ENCODE measurements around the gene KCNE1.
"Not testable (repeated sequence)": the region's sequence is repeated elsewhere in the genome, so short reads cannot be mapped to it uniquely, and the experiment has no call there.

KCNE1 gene

DNA sequence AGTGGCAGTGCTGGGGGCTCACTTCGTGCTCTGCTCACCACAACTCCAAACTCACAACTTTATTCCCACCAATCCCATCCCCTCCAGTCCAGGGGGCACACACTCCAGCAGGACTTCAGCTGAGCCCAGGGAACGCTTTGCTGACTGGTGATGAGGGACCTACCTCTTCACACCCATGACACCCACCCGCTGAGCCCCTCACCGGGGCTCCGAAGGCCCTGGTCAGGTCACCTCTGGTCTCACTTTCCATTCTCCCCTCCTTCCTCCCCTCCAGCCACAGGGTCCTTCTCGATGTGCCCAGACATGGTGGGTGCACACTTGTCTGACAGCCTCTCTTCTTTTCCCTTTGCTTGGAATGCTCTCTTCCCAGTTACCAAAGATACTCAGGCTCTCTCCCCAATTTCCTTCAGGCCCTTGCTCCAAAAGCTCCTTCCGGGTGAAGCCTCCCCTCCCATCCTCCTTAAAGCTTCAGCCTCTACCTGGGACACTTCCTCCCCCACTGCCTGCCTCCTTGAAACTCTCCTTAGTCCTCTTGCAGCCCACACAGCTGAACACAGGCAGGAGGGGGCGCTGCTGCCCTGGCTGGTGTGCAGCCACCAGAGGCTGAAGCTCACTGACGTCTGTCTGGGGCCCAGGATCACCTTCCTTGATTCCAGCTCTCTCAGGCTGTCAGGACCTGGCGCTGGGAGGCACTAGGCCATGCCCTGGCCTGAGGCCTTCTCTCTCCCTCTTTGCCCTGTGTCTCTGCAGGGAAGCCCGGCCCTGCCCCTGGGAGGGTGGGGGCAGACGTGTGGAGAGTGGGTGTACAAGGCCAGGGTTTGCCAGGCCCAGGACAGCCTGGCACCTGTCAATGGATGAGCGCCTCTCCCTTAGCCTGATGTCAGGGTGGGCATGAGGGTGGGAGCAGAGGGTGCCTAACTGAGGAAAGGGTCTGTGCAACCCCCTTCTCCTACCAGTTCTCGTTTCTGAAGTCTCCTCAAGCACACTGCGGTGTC lies 1.6 kb downstream of the KCNE1 start:
- peak in 1 of 2 experiments; percentile 15 for DNase-seq

DNA sequence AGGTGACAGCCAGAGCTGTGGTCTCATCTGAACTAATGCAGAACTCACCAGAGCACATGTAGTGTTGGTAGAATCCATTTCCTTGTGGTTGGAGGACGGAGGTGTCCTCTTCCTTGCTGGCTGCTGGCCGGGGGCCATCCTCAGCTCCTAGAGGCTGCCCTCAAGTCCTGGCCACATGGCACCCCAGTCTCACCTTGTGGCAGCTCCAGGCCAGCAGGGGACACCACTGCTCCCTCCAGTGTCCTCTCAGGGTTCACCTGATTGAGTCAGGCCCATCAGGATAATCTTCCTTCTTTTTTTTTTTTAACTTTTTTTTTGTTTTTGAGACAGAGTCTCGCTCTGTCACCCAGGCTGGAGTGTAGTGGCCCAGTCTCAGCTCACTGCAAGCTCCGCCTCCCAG lies 2.9 kb downstream of the KCNE1 start:
- DNase-seq, result no peak

DNA sequence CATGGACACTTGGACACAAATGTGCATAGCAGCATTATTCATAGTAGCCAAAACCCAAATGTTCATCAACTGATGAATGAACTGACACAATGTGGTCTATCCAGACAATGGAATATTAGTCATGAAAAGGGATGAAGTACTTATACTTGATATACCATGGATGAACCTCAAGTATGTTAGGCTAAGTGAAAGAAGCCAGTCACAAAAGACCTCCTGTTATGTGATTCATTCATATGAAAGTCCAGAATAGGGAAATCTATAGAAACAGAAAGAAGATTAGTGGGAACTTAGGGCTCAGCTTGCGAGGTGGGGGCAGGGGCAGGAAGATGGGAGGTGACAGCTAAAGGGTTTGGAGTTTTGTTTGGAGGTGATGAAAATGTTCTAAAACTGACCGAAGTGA lies 7.4 kb downstream of the KCNE1 start:
- DNase-seq, result no peak

DNA sequence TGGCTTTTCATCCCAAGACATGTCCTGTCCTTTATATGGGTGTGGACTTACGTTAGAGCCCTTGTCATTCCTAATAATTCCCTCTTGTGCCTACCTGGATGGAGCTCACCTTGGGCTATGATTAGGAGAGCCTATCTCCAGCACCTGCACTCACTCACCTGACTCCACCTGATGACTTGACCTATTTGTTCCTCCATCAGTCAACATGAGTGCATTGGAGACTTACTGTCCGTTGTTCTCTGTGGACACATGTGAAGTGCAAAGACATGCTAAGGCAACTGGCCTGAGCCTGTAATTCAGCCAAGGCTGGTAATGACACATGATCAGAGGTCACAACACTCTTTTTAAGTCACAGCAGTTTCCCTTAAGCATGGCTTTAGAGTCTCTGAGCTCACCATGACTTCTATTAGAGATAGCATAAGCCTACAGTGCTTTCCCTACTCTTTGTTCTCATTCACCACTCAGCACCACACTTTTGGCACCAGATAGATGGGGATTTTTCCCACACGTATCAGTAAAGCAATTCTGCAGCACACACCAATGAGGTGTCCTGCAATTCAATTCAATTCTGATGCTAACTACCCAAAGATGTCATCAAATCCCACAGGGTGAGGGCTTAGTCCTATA lies 9.4 kb downstream of the KCNE1 start:
- DNase-seq, result no peak

DNA sequence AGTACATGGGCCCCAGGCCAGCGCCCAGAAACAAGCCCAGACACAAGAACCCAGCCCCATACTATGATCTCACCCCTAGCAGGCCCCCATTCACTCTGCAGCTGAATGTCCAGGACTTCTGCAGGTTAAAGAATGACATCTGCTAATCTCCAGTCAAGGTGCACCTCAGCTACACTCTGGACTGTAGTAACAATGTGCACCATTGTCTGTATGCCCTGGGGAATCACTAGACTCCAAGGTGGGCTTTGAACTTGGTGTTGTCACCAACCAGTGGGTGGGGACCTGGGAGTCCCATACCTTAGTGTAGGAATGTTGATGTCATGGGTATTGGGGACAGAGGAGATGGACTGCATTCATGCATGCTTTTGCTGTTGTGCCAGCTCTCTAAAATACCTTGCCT lies 10.3 kb downstream of the KCNE1 start:
- DNase-seq, result no peak

DNA sequence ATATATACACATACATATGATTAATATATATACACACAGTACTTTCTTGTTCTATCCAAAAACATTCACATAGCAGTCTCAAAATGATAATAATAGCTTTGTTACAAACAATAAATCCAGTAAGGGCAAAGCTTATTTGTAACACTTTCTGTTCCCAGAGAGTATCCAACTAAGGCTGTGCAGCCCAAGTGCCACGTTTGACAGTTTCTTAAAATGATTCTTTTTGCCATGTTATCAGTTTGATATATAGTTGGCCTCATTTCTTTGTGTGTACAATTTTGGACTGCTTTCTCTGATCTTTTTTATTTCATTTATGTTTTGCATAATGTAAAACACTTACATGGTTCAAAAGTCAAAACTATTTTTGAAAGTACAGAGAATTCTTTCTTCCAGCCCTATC lies 11.8 kb downstream of the KCNE1 start:
- no peak for DNase-seq

DNA sequence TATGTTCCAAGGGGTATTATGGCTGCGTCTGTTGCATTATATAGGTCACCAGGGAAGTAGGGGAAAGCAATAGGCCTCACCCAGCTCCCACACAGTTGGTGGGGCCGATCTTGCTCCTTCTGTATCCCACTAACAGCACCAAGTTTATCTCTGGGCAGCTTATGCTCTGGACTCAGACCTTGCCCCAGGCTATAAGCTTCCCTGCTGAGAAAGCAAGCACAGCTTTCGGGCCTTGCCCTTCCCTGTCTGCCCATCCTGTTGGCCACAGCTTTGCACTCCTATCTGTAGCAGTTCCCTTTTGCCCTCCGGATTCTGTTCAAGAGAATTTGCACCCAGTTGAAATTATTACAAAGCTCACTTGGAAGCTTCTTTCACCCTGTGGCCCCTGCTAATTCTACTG lies 12.9 kb downstream of the KCNE1 start:
- DNase-seq, result no peak

DNA sequence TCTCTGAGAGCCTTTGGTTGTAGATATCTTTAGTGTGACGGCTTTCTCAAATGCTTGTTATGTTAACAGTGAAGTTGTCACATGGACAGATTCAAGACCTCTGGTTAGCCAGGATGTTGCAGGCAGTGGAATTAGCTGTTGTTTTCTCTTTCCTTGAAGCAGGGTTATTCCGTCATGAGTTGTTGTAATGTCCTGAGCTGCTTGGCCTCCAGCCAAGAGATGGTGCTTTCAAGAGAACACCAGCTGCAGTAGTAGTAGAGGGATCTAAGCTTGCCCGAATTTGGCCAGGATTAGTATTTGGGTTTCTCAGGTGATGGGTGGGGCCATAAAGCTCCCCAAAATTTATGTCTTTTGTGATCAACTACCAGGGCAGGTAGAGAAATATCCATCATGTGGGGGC lies 13.4 kb downstream of the KCNE1 start:
- no peak for DNase-seq

DNA sequence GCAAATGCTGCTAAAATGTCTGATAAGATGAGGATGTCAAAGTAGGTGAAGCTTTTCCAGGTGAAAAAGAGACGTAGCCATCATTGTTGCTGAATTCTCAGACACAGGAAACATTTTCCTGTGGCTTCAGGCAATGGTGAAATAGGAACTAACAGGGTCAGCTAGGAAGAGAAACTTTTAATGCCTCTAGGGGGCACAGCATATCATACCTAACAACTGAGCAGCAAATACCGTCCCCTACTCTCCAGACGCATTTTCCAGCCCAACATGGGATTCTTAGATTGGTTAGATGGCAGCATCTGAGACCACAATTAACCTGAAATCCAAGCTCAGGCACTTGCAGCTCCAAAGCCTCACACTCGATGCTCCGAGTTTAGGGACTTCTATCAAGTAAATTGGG lies 28.2 kb downstream of the KCNE1 start:
- not testable (repeated sequence) for DNase-seq

DNA sequence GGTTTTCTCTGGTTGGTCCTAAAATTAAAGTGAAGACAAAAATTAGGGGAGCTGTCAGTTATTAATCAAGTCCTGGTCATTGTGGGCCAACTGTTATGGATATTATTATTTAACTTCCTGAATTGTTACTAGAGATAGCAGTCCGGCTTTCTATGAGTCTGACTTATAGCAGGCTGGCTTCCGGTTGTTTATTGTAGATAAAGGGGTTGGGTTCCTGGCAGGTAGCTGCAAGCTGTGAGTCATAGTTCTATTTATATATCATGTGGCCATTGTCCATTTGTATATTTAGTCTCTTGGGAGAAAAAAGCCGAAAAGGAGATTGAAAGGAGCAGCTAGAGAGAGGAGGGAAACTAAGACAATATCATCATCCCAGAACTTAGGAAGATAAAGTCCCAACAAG lies 28.6 kb downstream of the KCNE1 start:
- not testable (repeated sequence) for DNase-seq

DNA sequence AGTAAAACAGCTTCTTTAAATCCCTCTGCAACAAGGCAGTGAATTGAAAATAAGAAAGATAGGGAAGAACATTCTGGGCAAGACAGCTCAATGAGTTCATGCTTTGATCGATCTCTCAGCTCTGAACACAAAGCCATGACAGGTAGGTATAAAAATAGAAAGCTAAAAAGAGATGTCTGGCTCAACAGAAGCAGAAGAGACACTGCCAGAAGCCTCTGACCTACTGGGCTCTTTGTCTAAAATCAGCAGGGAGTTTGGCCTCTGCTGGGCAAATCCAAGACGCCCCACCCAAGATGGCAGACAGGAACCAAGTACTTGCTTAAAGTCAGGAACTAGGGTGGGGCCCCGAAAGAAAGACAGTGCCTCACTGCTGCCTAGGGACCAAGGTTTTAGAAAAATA lies 44.7 kb downstream of the KCNE1 start:
- DNase-seq, result not testable (repeated sequence)

DNA sequence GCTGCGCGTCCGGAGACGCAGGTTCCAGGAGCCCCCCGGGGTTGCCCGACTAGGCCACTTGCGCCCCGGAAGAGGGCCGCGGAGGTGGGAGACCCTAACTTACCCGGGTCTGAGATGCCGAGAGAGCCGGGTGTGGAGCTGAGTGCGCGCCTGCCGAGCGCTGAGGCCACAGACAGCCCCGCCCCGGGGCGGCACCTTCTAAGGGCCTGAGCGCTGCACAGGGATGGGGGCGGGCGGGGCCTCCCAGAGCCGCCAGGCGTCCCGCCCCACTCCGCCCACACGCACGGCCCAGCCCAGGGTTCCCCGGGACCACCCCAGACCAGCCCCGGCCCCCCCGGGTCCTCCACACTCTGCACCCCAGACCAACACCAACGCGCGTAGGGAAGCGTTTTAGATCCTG lies 52.6 kb downstream of the KCNE1 start:
- not testable (repeated sequence) for DNase-seq

DNA sequence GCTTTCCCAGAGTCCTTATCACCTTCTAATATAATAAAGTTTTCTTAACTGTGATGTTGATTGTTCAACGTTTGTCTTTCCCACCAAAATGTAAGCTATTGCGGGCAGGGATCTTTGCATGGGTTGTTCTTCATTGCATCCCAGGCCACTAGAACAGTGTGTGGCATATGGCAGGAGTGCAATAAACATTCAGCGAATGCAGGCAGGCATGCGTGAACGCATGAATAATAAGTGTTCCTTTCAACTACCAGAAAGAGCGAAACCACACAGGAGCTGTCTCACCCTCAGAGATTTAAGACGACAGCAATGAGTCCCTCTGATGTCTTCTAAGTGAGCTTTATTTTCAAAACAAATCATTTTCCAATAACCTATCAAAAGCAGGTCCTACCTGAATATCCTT lies 53.7 kb downstream of the KCNE1 start:
- DNase-seq, result not testable (repeated sequence)

DNA sequence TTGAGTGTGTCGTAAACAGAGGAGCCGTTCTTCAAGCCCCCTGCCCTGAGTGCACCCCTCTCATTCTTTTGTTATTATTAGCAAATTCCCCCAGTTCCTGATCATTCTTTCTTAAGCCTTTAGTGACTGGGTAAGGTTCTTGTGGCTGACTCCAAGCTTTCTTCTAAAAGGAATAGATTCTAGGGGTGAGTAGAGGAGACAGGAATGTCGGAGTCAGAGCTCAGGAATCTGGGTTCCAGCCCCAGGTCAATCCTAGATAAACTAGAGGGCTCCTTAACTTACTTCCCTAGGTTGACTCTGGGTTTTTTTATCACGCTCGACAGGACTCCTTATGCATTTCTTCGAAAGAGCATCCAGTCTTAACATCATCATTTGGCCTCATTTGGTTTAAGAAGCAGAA lies 55.8 kb downstream of the KCNE1 start:
- not testable (repeated sequence) for DNase-seq

DNA sequence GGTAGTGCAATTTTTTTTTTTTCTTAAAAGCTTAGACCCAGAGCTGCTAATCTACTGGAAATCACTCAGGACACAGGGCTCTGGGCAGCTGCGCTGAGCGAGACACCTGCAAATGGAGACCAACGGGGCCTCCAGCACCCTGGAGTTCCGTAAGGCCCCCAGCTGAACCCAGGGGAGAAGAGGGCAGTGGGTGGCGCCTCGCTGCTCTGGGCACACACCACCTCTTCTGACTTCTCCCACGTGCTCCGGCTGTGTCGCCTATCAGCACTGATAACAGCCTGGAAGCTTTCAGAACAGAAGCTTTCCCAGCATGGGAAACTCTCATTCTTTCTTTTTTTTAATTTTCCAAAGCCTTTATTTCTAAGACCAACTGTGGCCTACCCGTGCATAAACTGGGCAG lies 56.4 kb downstream of the KCNE1 start:
- DNase-seq, result not testable (repeated sequence)

DNA sequence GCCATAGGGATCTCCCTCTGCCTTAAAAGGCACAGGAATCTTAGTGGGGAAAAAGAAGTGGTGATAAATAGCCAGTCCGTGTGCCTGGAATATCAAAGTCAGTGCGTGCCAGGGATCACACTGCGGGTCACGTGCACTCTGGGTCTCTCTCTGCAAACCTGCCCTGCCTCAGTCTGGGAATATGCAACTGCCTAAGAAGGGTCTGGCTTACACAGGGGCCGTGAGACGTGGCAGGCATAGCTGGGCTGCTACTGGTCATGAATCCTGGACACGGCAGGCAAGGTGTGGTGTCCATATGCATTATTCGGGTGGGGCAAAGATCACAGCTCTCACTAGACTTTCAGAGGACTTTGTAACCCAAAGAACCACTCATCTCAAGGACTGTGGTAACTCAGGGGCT lies 65.0 kb downstream of the KCNE1 start:
- not testable (repeated sequence) for DNase-seq

DNA sequence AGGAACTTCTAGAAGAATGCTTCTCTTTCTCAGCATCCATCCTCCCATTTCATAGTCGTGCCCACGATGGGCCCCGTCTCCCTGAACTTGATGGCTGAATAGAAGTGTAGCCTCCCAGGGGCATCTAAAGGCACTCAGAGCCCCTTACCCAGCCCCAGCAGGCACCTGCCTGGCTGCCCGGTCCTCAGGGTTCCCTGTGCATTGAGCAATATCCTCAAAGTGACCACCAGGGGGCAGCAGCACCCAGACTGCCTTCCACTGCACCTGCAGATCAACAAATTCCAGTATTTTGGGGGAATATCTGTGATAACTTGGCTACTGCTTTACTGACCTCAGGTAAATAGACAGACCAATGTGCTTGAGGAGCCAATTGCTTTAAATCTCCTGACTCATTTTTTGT lies 68.5 kb downstream of the KCNE1 start:
- DNase-seq, result not testable (repeated sequence)

DNA sequence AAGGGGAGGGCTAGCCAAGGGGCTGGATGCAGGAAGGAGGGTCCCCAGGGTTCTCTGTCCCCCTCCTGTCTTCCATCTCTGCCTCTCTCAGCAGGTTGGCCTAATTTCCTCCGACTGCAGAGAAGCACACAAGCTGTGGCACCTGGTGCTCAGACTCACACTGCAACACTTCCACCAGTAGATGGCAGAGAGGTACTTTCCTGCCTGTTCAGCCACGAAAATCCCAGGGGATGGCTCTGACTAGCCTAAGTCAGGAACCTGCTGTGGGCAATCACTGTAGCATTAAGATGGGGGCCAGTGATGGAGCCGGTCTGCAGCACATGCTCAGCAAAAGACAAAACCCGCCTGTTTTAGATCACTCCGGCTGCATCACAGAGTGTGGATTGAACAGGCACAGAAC lies 82.3 kb downstream of the KCNE1 start:
- DNase-seq, result not testable (repeated sequence)

DNA sequence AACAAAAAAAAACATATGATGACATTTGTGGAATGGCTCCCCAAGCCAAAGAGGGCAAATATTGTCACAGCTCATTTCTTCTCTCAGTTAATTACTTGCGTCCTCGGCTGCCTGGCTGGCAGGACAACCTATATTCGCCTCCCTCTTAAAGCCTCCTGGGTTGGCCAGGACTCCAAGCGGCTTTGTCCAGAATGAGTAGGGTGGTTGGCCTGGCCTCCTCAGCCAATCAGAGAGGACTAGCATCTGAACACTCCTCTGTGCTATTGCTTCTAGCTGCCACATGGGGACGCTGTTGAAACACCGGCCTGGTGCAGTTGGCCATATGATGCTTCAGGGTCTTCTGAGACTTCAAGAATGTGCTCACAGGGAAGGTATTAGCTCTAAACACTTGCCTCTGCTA lies 83.6 kb downstream of the KCNE1 start:
- not testable (repeated sequence) for DNase-seq

DNA sequence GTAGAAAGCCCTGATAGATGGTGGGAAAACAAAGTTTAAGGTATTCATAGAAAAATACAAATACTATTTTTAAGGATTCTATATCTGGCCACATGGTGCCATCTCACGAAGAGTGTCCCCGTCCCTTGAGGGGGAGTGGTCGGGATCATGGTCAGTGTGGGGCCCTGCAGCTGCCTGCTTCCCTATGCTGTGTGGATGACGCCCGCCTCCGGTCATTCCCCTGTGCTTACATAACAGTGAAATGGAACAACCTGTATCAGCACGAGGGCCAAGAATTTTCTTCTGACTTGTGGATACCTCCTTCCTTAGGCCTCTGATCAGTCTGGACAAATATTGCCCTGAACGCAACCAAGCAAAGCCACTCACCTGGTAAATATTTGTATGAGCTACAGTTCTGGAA lies 84.7 kb downstream of the KCNE1 start:
- not testable (repeated sequence) for DNase-seq

DNA sequence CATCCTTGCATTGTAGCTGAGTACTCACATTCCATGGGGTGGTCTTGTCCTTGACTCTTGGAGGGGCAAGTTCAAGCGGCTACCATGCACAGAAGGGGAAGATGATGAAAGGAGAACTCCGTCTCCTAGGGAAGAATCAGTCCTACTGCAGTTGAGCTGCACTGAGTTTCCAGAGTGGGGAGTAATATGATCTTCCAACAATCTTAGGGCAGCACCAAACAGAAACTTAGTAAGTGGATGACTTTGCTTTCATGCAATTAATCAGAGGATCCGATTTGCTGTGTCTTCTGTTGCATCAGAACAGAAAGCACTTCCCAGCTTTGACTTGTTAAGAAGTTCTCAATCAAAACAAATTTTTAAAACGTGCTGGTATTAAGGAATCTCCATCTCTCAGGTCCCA lies 88.2 kb downstream of the KCNE1 start, which contains the start of gene SMIM34:
Gene SMIM34 (minus strand): TSS at position 147 of the 400 bp plus-strand sequence. CDS start 112 bp downstream, at position 35.
- not testable (repeated sequence) for DNase-seq

DNA sequence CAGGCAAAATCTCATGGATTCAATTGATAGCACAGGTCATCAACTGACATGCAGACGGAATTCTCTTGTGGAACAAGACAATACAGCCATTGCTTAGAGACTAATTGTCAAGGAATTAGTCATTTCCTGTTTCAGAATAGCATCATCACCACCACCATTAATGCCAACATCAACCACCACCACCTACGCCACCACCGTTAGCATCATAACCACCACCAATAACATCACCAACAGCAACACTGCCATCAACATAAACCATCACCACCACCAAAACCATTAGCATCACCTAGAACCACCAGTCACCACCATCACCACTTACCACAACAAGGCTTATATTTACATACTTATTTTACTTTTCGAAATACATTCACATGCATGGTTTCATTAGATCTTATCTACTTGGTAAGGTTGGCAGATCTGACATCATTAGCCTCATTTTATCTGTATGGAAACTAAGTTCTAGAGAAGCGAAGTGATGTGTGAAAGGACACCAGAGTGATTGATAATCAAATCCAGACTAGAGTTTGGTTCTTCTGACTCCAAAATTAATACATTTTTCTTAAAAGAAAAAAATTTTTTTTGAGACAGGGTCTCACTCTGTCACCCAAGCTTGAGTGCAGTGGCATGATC lies 94.4 kb downstream of the KCNE1 start:
- not testable (repeated sequence) for DNase-seq

DNA sequence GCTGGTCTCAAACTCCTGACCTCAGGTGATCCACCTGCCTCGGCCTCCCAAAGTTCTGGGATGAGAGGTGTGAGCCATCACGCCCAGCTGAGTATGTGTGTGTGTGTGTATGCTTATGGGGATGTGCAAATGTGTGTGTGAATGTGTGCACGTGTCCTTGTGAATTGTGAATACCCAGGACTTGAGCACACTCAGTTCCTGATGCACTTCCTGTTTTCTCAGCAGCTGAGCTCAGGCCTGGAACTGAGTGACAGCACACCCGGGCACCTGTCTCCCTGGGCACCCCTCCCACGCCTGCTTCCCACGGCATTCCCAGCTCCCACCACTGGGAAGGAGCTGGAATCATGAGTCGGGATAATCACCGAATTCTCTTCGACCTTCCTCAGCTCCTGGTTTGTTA lies 104.7 kb downstream of the KCNE1 start:
- DNase-seq, result not testable (repeated sequence)

DNA sequence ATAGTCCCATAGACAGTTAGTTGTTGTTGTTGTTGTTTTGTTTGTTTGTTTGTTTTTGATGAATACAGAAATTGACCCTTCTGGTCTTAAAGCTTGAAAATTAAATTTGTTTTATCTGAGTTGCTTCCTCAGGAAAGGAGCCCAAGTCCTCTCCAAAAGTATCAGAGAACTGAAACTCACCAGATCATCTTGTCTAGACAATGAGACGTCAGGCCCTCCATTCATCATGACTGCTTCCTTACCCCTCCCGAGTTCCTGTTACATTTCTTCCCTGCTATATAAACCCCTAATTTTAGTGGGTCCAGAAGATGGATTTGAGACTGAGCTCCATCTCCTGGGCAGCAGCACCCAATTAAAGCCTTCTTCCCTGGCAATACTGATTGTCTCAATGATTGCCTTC lies 105.3 kb downstream of the KCNE1 start:
- DNase-seq, result not testable (repeated sequence)
